Hepatocyte (in vitro differentiated cells): Measurements from ENCODE around the gene ANK2.

Source experiments
- EZH2 ChIP-seq: fragments of 200-600 bp; sonication (generic); IDR thresholded peaks from 2 replicates; pipeline ENCODE4 v1.6.1; 2016; ENCODE audit warnings: antibody characterized with exemption, mild to moderate bottlenecking, borderline replicate concordance
- EZH2phosphoT487 ChIP-seq: fragments of 200-600 bp; sonication (generic); IDR thresholded peaks from one replicate; pipeline ENCODE4 v1.6.1; 2018; ENCODE audit warnings: antibody characterized with exemption, mild to moderate bottlenecking, low read depth, moderate library complexity; ENCODE audit not compliant: unreplicated experiment, severe bottlenecking
- TF ChIP-seq, protein P1 (sequence below): fragments of 200-600 bp; sonication (generic); IDR thresholded peaks from 2 replicates; pipeline ENCODE4 v1.5.1; 2016; ENCODE audit warnings: antibody characterized with exemption, mild to moderate bottlenecking; ENCODE audit not compliant: poor library complexity

GRCh38 chr4:113209652-113210320 is 160.3 kb downstream of the ANK2 start:
- TF ChIP-seq, protein P1, sequence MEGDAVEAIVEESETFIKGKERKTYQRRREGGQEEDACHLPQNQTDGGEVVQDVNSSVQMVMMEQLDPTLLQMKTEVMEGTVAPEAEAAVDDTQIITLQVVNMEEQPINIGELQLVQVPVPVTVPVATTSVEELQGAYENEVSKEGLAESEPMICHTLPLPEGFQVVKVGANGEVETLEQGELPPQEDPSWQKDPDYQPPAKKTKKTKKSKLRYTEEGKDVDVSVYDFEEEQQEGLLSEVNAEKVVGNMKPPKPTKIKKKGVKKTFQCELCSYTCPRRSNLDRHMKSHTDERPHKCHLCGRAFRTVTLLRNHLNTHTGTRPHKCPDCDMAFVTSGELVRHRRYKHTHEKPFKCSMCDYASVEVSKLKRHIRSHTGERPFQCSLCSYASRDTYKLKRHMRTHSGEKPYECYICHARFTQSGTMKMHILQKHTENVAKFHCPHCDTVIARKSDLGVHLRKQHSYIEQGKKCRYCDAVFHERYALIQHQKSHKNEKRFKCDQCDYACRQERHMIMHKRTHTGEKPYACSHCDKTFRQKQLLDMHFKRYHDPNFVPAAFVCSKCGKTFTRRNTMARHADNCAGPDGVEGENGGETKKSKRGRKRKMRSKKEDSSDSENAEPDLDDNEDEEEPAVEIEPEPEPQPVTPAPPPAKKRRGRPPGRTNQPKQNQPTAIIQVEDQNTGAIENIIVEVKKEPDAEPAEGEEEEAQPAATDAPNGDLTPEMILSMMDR, result no peak
- TF ChIP-seq EZH2phosphoT487, result no peak
- no peak for TF ChIP-seq EZH2
